ENCODE results near the gene ADAP1.

GRCh38 chr7:921071-921461 lies 33.4 kb downstream of the ADAP1 start:
- TF ChIP-seq POLR2A (IDR thresholded peaks at IDR 0.05; ENCODE audit: low read depth, low read length), result no peak
- TF ChIP-seq POLR2AphosphoS5 (IDR thresholded peaks at IDR 0.05; ENCODE audit: low read depth, low read length), result no peak
